IPS-NIHi7 (cell line): ENCODE data around the gene GCNA.
"Not testable (repeated sequence)": the region's sequence is repeated elsewhere in the genome, so short reads cannot be mapped to it uniquely, and the experiment has no call there.

Source experiments
- DNase-seq: peaks from one replicate; pipeline ENCODE4 v3.0.0; 2012; ENCODE audit warnings: mixed read lengths; ENCODE audit errors: extremely low spot score

GCNA gene

DNA sequence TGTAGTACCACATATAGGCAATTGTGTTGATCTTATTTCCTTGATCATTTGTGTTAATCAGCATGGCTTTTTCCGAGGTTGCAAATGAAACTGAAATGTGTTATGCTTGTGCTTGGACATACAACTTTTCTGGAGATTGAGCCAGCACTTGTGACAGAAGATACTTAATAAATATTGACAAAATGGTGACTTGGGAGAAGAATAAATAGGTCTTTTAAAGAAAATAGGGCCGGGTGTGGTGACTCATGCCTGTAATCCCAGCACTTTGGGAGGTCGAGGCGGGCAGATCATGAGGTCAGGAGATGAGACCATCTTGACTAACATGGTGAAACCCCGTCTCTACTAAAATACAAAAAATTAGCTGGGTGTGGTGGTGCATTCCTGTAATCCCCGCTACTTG, 18.5 kb upstream of the GCNA start:
- DNase-seq = not testable (repeated sequence)

DNA sequence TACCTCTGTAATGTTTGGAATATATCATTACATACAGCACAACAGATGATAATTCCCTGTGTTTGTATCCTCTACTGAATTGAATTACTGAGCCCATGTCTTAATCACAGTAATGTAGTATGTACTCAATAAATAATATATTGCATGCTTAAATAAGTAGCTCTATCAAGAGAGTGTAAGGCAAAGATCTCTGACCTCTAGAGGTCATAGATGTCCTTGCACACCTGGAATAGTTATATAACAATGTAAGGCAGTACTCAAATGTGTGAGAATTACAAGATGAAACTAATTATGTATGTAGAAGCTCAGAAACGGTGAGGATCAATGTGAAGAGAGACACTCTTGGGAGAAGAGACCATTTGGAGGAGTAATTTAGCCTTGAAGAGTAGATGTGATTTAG, 14.3 kb upstream of the GCNA start:
- no peak for DNase-seq

DNA sequence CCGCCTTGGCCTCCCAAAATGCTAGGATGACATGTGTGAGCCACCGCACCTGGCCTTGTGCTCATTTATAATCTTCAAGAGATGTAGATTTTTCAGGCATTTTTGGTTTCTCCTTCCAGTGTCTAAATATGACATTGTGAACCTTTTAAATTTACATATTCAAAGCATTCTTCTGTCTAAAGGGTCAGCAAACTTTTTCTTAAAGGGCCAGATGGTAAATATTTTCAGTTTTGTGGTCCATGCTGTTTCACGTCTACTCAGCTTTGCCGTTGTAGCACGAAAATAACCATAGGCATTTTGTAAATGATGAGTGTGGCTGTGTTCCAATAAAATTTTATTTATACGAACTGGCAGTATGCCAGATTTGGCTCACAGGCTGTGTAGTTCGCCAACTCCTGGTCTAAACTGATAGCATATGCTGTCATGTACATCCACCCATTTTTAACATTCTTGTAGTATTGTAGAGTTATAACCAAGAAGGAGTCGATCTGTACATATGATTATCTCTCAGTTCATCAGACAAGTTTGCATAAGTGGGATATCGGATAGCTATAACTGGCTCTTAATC, 12.7 kb upstream of the GCNA start:
- no peak for DNase-seq

DNA sequence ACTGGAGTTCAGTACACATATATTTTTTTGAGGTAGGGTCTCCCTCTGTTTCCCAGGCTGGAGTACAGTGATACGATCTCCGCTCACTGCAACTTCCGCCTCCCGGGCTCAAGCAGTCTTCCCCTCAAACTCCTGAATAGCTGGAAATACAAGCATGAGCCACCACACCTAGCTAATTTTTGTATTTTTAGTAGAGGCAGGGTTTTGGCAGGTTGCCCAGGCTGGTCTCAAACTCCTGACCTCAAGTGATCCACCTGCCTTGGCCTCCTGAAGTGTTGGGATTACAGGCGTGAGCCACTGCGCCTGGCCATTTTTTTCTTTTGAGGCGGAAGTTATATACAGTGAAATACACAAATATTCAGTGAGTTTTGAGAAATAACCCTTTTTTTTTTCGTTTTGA, 6.8 kb upstream of the GCNA start:
- not testable (repeated sequence) for DNase-seq

DNA sequence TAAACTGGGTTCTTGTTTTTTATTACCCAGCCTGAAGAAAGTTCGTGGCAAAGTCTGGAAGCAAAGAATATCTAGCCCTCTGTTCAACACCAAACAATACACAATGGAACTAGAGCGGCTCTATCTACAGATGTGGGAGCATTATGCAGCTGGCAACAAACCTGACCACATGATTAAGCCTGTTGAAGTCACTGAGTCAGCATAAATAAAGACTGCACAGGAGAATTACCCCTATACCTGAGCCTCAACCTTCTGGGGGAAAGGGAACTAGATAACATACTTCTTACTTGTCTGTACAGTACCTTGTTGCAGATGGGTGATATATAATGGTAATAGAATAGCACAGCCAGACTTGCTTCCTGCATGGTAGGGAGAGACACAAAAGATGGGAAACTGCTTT, 4.6 kb upstream of the GCNA start:
- DNase-seq = no peak

DNA sequence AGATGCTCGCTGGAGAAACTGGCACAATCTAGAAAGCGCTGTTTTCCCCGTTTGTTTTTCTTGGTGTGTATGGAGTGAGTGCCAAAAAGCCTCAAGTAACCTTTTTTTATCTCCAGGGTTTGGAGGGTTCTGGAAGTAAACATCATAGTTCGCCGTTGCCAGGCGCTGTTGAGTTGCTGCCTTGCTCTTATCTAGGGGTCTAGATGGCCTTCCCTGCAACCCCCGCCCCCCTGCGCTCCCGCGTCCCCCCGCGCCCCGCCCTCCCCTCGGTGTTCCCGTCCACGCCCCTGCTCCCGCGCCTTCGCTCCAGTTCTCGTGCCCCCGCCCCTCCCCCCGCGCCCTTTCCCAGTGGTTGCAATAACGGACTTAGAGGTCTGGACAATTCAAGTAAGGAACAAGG, 555 bp upstream of the GCNA start:
- DNase-seq = no peak

DNA sequence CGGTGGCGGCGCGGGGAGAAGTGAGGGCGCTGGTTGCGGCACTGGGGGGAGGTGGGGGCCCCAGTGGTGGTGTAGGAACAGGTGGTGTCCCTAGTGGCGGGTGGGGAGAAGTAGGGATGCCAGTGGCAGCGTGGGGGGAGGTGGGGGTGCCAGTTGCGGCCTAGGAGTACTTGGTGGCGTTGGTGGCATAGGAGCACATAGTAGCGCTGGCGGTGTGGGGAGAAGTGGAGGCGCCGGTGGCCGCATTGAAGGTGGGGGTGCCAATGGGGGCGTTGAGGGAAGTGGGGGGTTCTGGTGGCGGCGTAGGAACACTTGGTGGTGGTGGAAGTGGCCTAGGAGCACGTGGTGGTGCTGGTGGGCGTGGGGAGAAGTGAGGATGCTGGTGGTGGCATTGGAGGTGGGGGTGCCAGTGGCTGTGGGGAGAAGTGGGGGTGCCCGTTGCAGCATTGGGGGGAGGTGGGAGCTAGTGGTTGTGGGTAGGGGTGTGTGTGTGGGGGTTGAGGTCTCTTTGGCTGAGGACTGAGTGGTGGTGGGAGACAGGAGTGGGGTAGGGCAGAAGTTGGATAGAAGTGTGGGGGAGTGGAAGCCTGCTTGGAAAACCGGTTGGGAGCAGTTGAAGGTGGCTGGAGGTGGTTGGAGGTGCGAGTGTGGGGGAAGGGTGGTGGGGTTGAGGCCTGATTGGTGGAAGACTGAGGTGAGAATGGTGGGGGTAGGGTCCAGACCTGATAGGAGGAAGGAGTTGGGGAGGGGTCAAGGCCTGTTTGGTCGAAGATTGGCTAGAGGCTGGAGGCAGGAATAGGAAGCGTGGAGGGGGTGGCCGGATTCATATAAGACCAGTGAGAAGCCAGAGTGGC, 1.1 kb downstream of the GCNA start:
- DNase-seq = peak; percentile 37

DNA sequence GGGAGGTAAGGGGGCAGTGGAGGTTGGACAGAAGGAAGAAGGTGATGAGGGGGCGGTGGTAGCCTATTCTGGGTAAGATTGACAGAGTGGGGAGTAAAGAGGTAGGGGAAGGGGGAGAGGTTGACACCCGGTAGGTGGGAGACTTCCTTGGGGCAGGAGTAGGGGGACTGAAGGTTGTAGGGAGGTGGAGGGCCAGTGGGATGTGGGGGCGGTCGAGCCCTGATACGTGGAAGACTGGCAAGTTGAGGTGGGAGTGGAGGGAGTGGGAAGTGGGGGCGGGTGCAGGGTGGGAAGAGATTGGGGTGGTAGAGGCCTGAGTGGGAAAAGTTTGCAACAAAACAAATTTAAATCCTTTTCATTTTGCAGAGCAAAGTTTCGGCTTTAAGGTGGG, 1.7 kb downstream of the GCNA start:
- DNase-seq = no peak

DNA sequence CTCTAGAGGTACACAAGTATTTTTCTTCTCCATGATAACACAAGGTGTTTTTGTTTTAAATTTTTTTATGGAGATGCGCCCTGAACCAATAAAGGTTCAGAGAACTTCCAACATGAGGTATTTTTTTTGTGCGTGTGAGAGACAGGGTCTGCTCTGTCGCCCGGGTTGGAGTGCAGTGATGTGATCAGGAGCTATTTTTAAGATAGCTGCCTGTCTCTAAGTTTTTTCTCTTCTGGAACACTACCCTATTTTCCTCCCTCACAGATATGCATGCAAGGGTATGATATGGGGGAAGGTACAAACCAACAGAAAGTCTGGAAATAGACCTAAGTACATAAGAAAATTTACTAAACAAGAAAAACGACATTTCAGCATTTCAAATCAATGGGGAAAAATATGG, 3.0 kb downstream of the GCNA start:
- no peak for DNase-seq

DNA sequence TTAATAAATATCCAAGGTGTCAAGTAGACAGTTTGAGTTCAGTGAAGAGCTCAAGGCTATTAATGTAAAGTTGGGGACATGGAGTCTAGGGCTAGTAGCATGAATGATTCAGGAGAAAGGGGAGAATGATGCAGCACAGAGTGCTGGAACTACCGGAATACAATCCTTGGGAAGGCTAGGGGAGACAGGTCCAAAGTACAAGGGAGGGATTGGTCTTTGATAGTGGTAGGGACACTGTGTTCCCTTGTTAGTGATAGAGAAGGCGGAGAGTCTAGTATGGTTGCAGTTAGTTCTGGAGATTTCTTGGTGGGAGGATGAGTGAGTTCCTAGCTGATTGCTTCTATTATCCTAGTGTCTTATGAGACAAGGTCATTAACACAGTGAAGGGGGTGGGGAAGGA, 8.7 kb downstream of the GCNA start:
- DNase-seq = no peak

DNA sequence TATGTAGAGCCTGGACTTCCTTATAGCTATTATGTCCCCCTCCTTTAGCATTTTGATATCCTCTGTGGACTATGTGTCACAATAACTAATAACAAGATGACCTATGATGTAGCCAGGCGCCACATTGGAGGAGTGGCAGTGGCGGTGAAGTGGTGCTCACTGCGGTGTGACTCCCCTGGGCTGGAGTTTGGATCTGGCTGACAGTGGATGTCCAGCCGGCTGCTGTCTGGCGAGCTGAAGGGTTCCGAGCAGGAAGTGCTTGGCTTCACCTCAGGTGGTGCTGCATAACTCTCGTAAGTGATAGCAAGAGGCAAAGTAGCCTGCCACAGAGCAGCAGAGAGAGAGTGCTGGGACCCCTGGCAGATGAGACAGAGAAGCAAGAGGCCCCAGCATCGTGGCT, 15.0 kb downstream of the GCNA start:
- not testable (repeated sequence) for DNase-seq

DNA sequence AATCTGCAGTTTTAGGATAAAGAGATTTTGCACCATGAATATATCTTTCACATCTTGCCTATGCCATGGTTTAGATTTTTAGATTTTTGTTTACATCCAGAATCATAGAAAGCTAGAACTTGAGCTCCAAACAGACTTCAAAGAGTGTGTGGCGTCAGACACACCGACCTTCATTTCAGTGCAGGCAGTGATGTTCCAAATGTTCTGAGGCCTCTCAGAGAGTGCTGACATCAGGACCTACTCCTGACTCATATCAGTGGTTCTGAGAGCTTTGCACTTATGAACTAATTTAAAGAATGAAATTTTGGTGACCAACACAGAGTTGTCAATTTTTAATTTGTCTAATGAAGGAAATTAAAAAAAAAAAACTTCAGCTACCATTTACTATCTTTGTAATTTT, 21.7 kb downstream of the GCNA start:
- no peak for DNase-seq

DNA sequence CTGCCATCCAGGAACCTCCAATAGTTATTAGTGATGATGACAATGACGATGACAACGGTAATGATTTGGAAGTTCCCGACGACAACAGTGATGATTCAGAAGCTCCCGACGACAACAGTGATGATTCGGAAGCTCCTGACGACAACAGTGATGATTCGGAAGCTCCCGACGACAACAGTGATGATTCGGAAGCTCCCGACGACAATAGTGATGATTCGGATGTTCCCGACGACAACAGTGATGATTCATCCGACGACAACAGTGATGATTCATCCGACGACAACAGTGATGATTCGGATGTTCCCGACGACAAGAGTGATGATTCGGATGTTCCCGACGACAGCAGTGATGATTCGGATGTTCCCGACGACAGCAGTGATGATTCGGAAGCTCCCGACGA, 25.4 kb downstream of the GCNA start:
- no peak for DNase-seq

DNA sequence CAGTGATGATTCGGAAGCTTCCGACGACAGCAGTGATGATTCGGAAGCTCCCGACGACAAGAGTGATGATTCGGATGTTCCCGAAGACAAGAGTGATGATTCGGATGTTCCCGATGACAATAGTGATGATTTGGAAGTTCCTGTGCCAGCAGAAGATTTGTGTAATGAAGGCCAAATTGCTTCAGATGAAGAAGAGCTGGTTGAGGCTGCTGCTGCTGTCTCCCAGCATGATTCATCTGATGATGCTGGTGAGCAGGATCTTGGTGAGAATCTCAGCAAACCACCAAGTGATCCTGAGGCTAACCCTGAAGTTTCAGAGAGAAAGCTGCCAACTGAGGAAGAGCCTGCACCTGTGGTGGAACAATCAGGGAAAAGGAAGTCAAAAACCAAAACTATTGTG, 25.9 kb downstream of the GCNA start:
- DNase-seq = no peak

DNA sequence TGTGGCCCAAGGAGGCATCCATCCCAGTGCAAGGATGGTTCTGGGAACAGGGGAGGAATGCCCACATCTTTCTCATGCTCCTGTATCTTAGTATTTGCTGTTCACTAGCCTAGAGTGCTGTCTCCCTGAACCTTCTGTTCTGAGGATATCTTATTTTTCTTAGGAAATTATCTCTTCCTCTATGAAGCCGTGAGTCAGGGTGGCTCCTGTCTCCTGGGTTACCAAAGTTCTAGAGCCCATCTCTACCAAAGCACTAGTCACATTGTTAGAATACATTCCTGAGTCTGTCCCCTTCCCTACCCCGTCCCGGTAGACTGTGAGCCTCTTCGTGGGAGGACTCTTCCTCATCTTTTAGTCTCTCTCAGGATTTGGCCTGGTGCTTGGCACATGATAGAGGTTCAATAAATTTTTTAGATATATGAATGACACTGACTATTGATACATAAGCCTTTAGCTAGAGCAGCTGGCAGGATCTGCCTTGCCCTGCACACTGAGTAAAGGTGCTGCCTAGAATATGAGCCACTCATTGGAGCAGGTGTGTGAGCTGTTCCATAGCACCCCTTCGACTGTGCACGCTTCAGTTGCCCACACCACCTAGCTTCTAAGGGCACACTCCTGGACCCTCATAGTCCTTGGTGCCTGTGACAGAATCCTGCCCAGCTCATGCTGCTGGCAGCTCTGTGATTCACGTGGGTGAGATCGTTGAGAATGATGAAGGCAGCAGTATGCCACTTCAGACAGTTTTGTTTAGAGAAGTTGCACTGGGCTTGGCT, 26.7 kb downstream of the GCNA start:
- no peak for DNase-seq

DNA sequence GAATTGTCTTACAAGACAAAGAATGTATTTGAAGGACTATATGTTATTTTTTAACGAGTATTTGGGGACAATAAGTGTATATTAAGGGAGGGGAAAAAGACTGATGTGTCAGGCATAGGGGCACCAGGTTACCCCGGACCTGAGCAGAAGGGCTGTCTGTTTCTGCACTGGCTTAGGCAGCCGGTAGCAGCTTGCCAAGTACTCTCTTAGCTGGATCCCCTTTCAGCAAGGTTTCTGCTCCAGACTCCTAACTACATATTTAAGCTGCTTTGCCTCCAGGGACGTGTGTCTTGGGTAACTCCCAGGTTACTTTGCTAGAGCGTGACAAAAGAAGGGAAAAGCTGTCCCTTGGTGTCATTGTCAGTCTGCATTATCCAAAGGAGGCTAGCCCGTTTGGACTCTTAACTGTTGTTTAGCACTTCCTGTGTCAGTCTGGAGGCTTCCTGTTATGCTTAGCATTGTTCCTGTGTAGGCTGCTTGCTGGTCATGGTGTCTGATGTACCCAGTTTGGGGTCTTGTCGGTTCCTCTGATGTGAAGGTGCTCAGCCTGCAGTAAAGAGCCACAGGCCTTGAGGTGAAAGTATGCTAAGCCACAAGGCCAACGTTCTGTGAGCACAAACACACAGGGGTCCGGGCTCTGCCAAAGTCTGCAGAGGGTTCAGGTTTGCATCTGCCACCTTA, 28.4 kb downstream of the GCNA start:
- no peak for DNase-seq

DNA sequence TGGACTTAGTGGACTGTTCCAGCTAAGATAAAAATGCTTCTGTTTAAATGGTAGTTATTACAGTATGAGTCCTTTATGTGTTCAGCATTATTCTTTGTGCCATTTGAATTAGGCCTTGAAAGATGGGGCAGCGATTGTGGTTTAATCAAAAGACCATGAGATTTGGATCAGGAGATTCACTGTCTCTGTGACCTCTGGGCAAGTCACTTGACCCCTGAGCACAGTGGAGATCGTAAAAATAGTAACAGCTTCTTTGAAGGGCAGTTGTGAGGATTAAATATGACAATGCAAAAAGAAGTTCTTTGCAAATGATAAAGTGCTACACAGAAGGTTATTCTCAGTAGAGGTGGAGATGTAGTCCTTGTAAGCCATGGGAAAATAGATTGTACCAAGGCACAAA, 29.3 kb downstream of the GCNA start:
- DNase-seq = no peak

DNA sequence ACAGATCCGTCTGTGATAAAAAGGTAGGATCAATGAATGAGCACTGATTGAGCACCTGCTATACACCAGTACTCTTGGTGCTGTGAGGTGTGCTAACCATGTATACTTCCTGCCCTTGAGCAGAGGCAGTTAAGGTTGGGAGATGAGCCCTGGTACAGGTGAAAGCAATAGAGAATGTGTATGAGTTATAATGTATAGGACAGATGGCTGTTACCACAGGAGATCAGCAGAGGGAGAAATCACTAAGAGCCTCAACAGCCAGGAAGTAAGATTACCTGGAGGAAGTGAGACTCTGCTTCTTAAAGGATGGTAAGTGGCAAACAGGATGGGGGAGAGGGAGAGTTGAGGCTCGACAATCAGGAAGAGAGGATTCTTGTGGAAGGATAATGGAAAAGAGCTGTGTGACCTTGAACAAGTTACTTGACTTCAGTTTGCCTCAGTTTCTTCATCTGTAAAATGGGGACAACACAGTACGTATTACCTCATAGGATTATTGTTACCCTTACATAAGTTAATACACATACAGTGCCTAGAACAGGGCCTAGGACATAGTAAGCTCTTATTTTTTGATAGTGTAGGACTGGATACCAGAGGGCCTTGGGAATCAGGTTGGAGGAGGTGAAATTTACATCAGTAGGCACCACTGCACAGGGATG, 31.0 kb downstream of the GCNA start:
- DNase-seq = no peak

DNA sequence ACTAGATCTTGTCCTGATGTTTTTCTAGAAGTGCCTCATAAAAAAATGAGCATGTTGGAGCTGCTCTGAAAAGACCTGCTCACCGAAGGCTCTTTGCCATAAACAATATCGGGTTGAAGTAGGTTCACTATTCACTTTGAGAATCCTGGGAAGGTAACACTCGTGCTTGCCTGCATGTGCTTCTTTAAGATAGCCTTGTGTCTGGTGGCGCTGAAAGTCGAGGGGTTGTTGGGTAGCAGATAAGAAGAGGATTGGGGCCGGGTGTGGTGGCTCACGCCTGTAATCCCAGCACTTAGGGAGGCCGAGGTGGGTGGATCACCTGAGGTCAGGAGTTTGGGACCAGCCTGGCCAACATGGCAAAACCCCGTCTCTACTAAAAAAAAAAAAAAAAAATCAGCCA, 33.5 kb downstream of the GCNA start:
- not testable (repeated sequence) for DNase-seq

DNA sequence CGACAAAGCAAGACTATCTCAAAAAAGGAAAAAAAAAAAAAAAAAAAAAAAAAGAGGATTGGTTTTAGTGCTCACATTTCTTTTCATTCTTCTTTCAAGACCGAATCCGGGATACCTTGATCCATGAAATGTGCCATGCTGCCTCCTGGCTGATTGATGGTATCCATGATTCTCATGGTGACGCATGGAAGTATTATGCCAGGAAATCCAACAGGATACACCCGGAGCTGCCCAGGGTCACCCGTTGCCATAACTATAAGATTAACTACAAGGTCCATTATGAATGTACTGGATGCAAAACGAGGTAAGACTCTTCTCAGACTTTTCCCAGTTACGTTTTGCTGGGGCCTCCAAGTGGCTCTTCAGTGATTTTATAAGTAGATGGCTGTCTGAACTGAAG, 34.0 kb downstream of the GCNA start:
- no peak for DNase-seq

DNA sequence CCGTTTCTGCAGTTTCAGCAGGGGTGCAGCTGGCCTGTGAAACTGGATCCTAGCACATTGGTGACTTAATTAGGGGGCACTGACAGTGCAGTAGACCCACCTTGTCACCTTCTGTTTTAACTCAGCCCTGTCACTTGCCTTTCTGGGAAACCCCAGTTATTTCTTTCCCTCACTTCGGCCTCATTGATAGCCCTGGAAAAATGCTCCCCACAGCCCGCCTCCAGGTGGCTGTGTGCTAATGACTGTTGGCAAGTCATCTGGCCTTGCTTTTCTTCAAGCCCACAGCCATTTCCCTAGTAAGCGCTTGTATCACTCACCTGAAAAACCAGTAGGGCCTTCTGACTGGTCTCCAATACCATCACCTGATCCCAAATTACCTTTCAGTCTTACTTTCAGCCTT, 36.8 kb downstream of the GCNA start:
- DNase-seq = no peak

DNA sequence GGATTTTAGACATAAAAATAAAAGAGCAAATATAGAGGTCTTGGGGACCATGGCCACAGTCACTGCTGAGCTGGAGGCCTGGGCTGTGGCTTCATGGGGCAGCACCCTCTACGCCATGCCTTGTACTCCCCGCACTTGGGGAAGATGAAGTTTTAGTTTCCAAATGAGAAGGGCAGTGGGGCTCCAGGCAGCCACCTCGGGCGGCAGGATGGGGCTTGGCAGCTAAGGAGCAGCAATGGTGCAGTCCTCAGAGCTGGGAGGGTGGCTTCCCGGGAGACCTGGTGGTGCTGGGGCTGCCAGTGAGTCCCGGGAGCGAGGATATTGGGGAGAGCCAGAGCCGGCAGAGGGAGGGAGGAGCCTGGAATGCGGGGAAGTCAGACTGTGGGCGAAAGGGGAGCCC, 37.7 kb downstream of the GCNA start:
- DNase-seq = no peak
